CD4-positive, alpha-beta T cell (primary cell): Measurements from ENCODE around the gene HOXA7. TPM values are rescaled to one million over a fixed set of nuclear protein-coding genes. Genes with fewer than 3 reads are reported as not detected.

Experiments used
- ATAC-seq: fragments of 200-7000 bp; cut with Tn5 transposase; one replicate; pipeline ENCODE4 v1.10.0; 2022; ENCODE audit warnings: mild to moderate bottlenecking; ENCODE audit not compliant: poor library complexity
- CTCF ChIA-PET: fragments of 350-600 bp; sonication (Branson Sonifier 250); formaldehyde crosslinking; loops from one replicate; lab custom pipeline; 2021; ENCODE audit warnings: antibody characterized with exemption, inconsistent platforms; lab: Charles Lee
- POLR2A ChIA-PET: fragments of 350-600 bp; sonication (Branson Sonifier 250); formaldehyde crosslinking; loops from one replicate; lab custom pipeline; 2021; ENCODE audit warnings: antibody characterized with exemption, inconsistent platforms; lab: Charles Lee
- DNase-seq, 14 experiments: peaks; one replicate each; pipeline ENCODE4 v3.0.0-alpha.2; 2013 to 2020; ENCODE audit warnings: mixed read lengths in 2 of 14
- H3K27ac ChIP-seq, 2 donors: one replicate each; pipeline versions ENCODE4 v1.5.1 to v1.7.0; 2013; ENCODE audit warnings: low read length in 2 of 2, low read depth in 1 of 2, mild to moderate bottlenecking in 1 of 2
- H3K27me3 ChIP-seq, 2 experiments: 1 replicate in 1 of 2; 2 replicates in 1 of 2; pipeline versions ENCODE4 v1.6.1 to v1.7.0; 2013; ENCODE audit warnings: low read length in 2 of 2, control low read depth in 1 of 2, mild to moderate bottlenecking in 1 of 2, moderate library complexity in 1 of 2; ENCODE audit not compliant: insufficient read depth in 2 of 2, control insufficient read depth in 1 of 2
- H3K36me3 ChIP-seq: one replicate; pipeline ENCODE4 v1.6.1; 2013; ENCODE audit warnings: low read length, control low read depth; ENCODE audit not compliant: insufficient read depth
- H3K4me1 ChIP-seq: one replicate; pipeline ENCODE4 v1.6.1; 2013; ENCODE audit warnings: low read length, control low read depth; ENCODE audit not compliant: insufficient read depth
- H3K4me3 ChIP-seq: one replicate; pipeline ENCODE4 v1.5.1; 2013; ENCODE audit warnings: mild to moderate bottlenecking, low read length, moderate library complexity
- H3K9me3 ChIP-seq, 2 experiments: 1 replicate in 1 of 2; 2 replicates in 1 of 2; pipeline versions ENCODE4 v1.6.1 to v1.7.0; 2013; ENCODE audit warnings: low read length in 2 of 2, mild to moderate bottlenecking in 2 of 2, control low read depth in 1 of 2, moderate library complexity in 1 of 2; ENCODE audit not compliant: control insufficient read depth in 1 of 2, insufficient read depth in 1 of 2
- H3K27ac Mint-ChIP-seq: one replicate; pipeline ENCODE4 v1.8.0; 2020; ENCODE audit warnings: mixed read lengths
- H3K27me3 Mint-ChIP-seq: one replicate; pipeline ENCODE4 v1.8.0; 2021; ENCODE audit warnings: mixed read lengths
- H3K36me3 Mint-ChIP-seq: one replicate; pipeline ENCODE4 v1.8.0; 2021; ENCODE audit warnings: low read depth, mixed read lengths
- H3K4me1 Mint-ChIP-seq: one replicate; pipeline ENCODE4 v1.8.0; 2021; ENCODE audit warnings: low read depth, mixed read lengths
- H3K4me3 Mint-ChIP-seq: one replicate; pipeline ENCODE4 v1.8.0; 2020; ENCODE audit warnings: mild to moderate bottlenecking, mixed read lengths
- H3K9me3 Mint-ChIP-seq: one replicate; pipeline ENCODE4 v1.8.0; 2020; ENCODE audit warnings: mixed read lengths
- CTCF ChIP-seq: fragments of 200-600 bp; IDR thresholded peaks from one replicate; pipeline ENCODE4 v1.8.0; 2022; ENCODE audit warnings: antibody characterized with exemption, mild to moderate bottlenecking
- intact Hi-C, 2 experiments: fragments of 100-400 bp; cut with DNase I in 1 of 2; cut with micrococcal nuclease in 1 of 2; formaldehyde crosslinking; loops; one replicate each; pipeline versions ENCODE4 v1.15.1 to v1.9.0; 2023 to 2025; cut with DNase I, micrococcal nuclease
- polyA plus RNA-seq, 2 donors: library from polyadenylated mRNA; unstranded; fragments of 120-200 nt; gene quantifications; one replicate each; pipeline ENCODE4 v1.2.1, GENCODE V29; 2013
- total RNA-seq, 174 experiments: library from RNA in 2 of 174; stranded (reverse) in 2 of 174; gene quantifications; one replicate each; pipeline ENCODE4 v1.2.3 and lab custom pipeline; 2021 to 2026

The HOXA7 gene
- not detected for total RNA-seq
- not detected for polyA plus RNA-seq (2013, experiment 1 of 2)
- 0.11 TPM for polyA plus RNA-seq (2013, experiment 2 of 2)
- total RNA-seq (lab: John Stamatoyannopoulos, UW), result 0 to 1.0 (median 0.04) reads per million in 172 experiments

GRCh38 chr7:27156508-27156898 lies at the start of gene HOXA7:
Gene HOXA7 (minus strand): TSS chr7:27156675. CDS start chr7:27156545, 130 bp downstream.
- DNase-seq (peak in 1 of 14 experiments; percentile 21), ATAC-seq (no peak)
- Mint-ChIP-seq H3K4me3 (peak within 1 kb of the TSS; percentile 63), H3K27me3 (peaks cover 97% of the 10 kb centered on the region), H3K27ac (peak within 1 kb of the TSS; percentile 71), H3K4me1 (peaks cover 71% of the 10 kb centered on the region), H3K36me3 (no peaks in the 10 kb centered on the region), H3K9me3 (no peaks in the 10 kb centered on the region)
- no peaks in the 10 kb centered on the region for H3K36me3 ChIP-seq
- peaks cover 90 to 97% of the 10 kb centered on the region in 2 experiments for H3K27me3 ChIP-seq
- H3K4me3 ChIP-seq, result peak within 1 kb of the TSS; percentile 4
- H3K4me1 ChIP-seq, result peaks cover 72% of the 10 kb centered on the region
- TF ChIP-seq CTCF, result no peak
- POLR2A ChIA-PET, result no interaction called here
- CTCF ChIA-PET, result interaction anchor here (1.1 to 1.8 kb wide), 2 partner anchors 15 to 1264 kb away, joined by 3 to 6 read pairs; no protein-coding TSS in a partner anchor
- peaks cover 0 to 68% of the 10 kb centered on the region in 2 experiments for H3K9me3 ChIP-seq
- intact Hi-C loops, result loop anchor here in 1 of 2 experiments (1.0 to 5.0 kb wide), 2 partner anchors 954 to 1295 kb away; partner anchors contain the start of genes CBX3 and HNRNPA2B1
- no peak within 1 kb of the TSS for H3K27ac ChIP-seq

- Mint-ChIP-seq H3K27ac (no peak overlapping the region), H3K36me3 (no peaks in the 10 kb centered on the region), H3K4me3 (peak overlapping the region; percentile 30), H3K9me3 (no peaks in the 10 kb centered on the region), H3K27me3 (peaks cover 99% of the 10 kb centered on the region), H3K4me1 (peaks cover 45% of the 10 kb centered on the region)
- Histone ChIP-seq H3K9me3 (peaks cover 0 to 29% of the 10 kb centered on the region in 2 experiments), H3K4me3 (no peak overlapping the region), H3K27ac (no peak overlapping the region), H3K4me1 (peaks cover 43% of the 10 kb centered on the region), H3K27me3 (peaks cover 90 to 99% of the 10 kb centered on the region in 2 experiments), H3K36me3 (no peaks in the 10 kb centered on the region)
- TF ChIP-seq CTCF, result no peak
- intact Hi-C loops, result no loop called here
- ChIA-PET CTCF (interaction anchor here (1.2 kb wide), 1 partner anchor 10 kb away, joined by 3 read pairs; no protein-coding TSS in a partner anchor), POLR2A (no interaction called here)
- DNase-seq (no peak), ATAC-seq (no peak)
These were observed 49.1 kb upstream of the HOXA7 start for GRCh38 chr7:27205325-27206280.

GRCh38 chr7:27204851-27205322 lies 48.4 kb upstream of the HOXA7 start:
- intact Hi-C loops, result no loop called here
- no peak overlapping the region for H3K27ac ChIP-seq
- no peaks in the 10 kb centered on the region for H3K36me3 Mint-ChIP-seq
- ATAC-seq (no peak), DNase-seq (no peak)
- H3K27me3 Mint-ChIP-seq, result peaks cover 96% of the 10 kb centered on the region
- H3K9me3 Mint-ChIP-seq, result no peaks in the 10 kb centered on the region
- H3K4me1 ChIP-seq, result peaks cover 42% of the 10 kb centered on the region
- H3K9me3 ChIP-seq, result peaks cover 0 to 30% of the 10 kb centered on the region in 2 experiments
- H3K4me3 Mint-ChIP-seq, result no peak overlapping the region
- no peak overlapping the region for H3K4me3 ChIP-seq
- CTCF ChIA-PET, result no interaction called here
- POLR2A ChIA-PET, result no interaction called here
- no peak overlapping the region for H3K27ac Mint-ChIP-seq
- H3K27me3 ChIP-seq, result peaks cover 87 to 97% of the 10 kb centered on the region in 2 experiments
- peaks cover 42% of the 10 kb centered on the region for H3K4me1 Mint-ChIP-seq
- H3K36me3 ChIP-seq, result no peaks in the 10 kb centered on the region
- TF ChIP-seq CTCF, result no peak
